ENCODE results near the gene SFT2D2. TPM values are rescaled to one million over a fixed set of nuclear protein-coding genes. Genes with fewer than 3 reads are reported as not detected.
A peak's percentile ranks its signal among the peaks of the same experiment; 100 is the strongest.

SFT2D2 gene
- total RNA-seq, 3 donors from 2014 or later (not counting 1 experiment from before 2014, with no cell fraction given) = 91.8 to 118 (median 116) TPM

- ATAC-seq (no peak), DNase-seq (no peak)
- Mint-ChIP-seq H3K27me3 (ENCODE audit: low read depth in 2 of 2) (no peaks in the 10 kb centered on the region), H3K4me1 (peaks cover 59 to 60% of the 10 kb centered on the region in 2 donors), H3K27ac (no peak overlapping the region), H3K36me3 (peaks cover 50% of the 10 kb centered on the region), H3K9me3 (no peaks in the 10 kb centered on the region), H3K4me3 (no peak overlapping the region)
- intact Hi-C loops (cut with micrococcal nuclease) = no loop called here
- no peak overlapping the region for H3K4me3 ChIP-seq (ENCODE audit: low read length)
- H3K27ac ChIP-seq (ENCODE audit: low read length) = no peak overlapping the region
- H3K4me1 ChIP-seq (ENCODE audit: control insufficient read depth, insufficient read depth, low read length) = peaks cover 15% of the 10 kb centered on the region
- no CpG with 5 or more reads among the region's 3 CpGs for WGBS (ENCODE audit: insufficient coverage)
- no peaks in the 10 kb centered on the region for H3K27me3 ChIP-seq (ENCODE audit: control insufficient read depth, insufficient read depth, low read length)
- TF ChIP-seq CTCF (IDR thresholded peaks at IDR 0.05) = no peak
- no peaks in the 10 kb centered on the region for H3K9me3 ChIP-seq (ENCODE audit: control insufficient read depth, insufficient read depth, low read length)
- peaks cover 62% of the 10 kb centered on the region for H3K36me3 ChIP-seq (ENCODE audit: control insufficient read depth, insufficient read depth, low read length)
These were observed 19.2 kb downstream of the SFT2D2 start for GRCh38 chr1:168245042-168245441.

- H3K36me3 ChIP-seq (ENCODE audit: control insufficient read depth, insufficient read depth, low read length) = peaks cover 60% of the 10 kb centered on the region
- no peak for TF ChIP-seq CTCF (IDR thresholded peaks at IDR 0.05)
- Mint-ChIP-seq H3K9me3 (no peaks in the 10 kb centered on the region), H3K27ac (no peak overlapping the region), H3K36me3 (peaks cover 46% of the 10 kb centered on the region), H3K4me3 (peak overlapping the region; percentile 19), H3K4me1 (peaks cover 67% of the 10 kb centered on the region in 2 donors), H3K27me3 (ENCODE audit: low read depth in 2 of 2) (no peaks in the 10 kb centered on the region)
- no peak overlapping the region for H3K4me3 ChIP-seq (ENCODE audit: low read length)
- no peaks in the 10 kb centered on the region for H3K27me3 ChIP-seq (ENCODE audit: control insufficient read depth, insufficient read depth, low read length)
- 97% methylated on average over 5 of the region's 5 CpGs for WGBS (ENCODE audit: insufficient coverage)
- DNase-seq = no peak
- intact Hi-C loops (cut with micrococcal nuclease) = no loop called here
- no peaks in the 10 kb centered on the region for H3K9me3 ChIP-seq (ENCODE audit: control insufficient read depth, insufficient read depth, low read length)
- H3K4me1 ChIP-seq (ENCODE audit: control insufficient read depth, insufficient read depth, low read length) = peaks cover 20% of the 10 kb centered on the region
- no peak for ATAC-seq
- no peak overlapping the region for H3K27ac ChIP-seq (ENCODE audit: low read length)
These were observed 20.7 kb downstream of the SFT2D2 start for GRCh38 chr1:168246506-168246905.

GRCh38 chr1:168252204-168252733 lies 26.5 kb downstream of the SFT2D2 start:
- Histone ChIP-seq H3K27me3 (ENCODE audit: control insufficient read depth, insufficient read depth, low read length) (no peaks in the 10 kb centered on the region), H3K36me3 (ENCODE audit: control insufficient read depth, insufficient read depth, low read length) (peaks cover 22% of the 10 kb centered on the region), H3K4me3 (ENCODE audit: low read length) (no peak overlapping the region), H3K9me3 (ENCODE audit: control insufficient read depth, insufficient read depth, low read length) (peaks cover 8% of the 10 kb centered on the region), H3K27ac (ENCODE audit: low read length) (no peak overlapping the region), H3K4me1 (ENCODE audit: control insufficient read depth, insufficient read depth, low read length) (peaks cover 5% of the 10 kb centered on the region)
- ATAC-seq (no peak), DNase-seq (no peak)
- intact Hi-C loops (cut with micrococcal nuclease) = no loop called here
- H3K4me1 Mint-ChIP-seq = peaks cover 50 to 53% of the 10 kb centered on the region in 2 donors
- no peaks in the 10 kb centered on the region for H3K27me3 Mint-ChIP-seq (ENCODE audit: low read depth in 2 of 2)
- peaks cover 26% of the 10 kb centered on the region for H3K36me3 Mint-ChIP-seq
- no peak for TF ChIP-seq CTCF (IDR thresholded peaks at IDR 0.05)
- no peak overlapping the region for H3K4me3 Mint-ChIP-seq
- H3K9me3 Mint-ChIP-seq = peaks cover 0 to 2% of the 10 kb centered on the region in 2 donors
- WGBS (ENCODE audit: insufficient coverage) = 96% methylated on average over 3 of the region's 3 CpGs
- H3K27ac Mint-ChIP-seq = peak overlapping the region; percentile 17 to 70

GRCh38 chr1:168256164-168256563 lies 30.4 kb downstream of the SFT2D2 start:
- Mint-ChIP-seq H3K4me3 (no peak overlapping the region), H3K36me3 (peaks cover 15% of the 10 kb centered on the region), H3K4me1 (peaks cover 44 to 47% of the 10 kb centered on the region in 2 donors), H3K27ac (no peak overlapping the region), H3K27me3 (ENCODE audit: low read depth in 2 of 2) (no peaks in the 10 kb centered on the region), H3K9me3 (peaks cover 0 to 2% of the 10 kb centered on the region in 2 donors)
- DNase-seq (no peak), ATAC-seq (no peak)
- Histone ChIP-seq H3K27ac (ENCODE audit: low read length) (no peak overlapping the region), H3K27me3 (ENCODE audit: control insufficient read depth, insufficient read depth, low read length) (no peaks in the 10 kb centered on the region), H3K9me3 (ENCODE audit: control insufficient read depth, insufficient read depth, low read length) (peaks cover 8% of the 10 kb centered on the region), H3K4me3 (ENCODE audit: low read length) (no peak overlapping the region), H3K36me3 (ENCODE audit: control insufficient read depth, insufficient read depth, low read length) (peaks cover 8% of the 10 kb centered on the region), H3K4me1 (ENCODE audit: control insufficient read depth, insufficient read depth, low read length) (no peaks in the 10 kb centered on the region)
- 100% methylated on average over 1 of the region's 2 CpGs for WGBS (ENCODE audit: insufficient coverage)
- intact Hi-C loops (cut with micrococcal nuclease) = no loop called here
- no peak for TF ChIP-seq CTCF (IDR thresholded peaks at IDR 0.05)
